HG03280 (cell line): ENCODE results near the gene TDP1.
"Not testable (repeated sequence)": the region's sequence is repeated elsewhere in the genome, so short reads cannot be mapped to it uniquely, and the experiment has no call there.

Experiments used
- ATAC-seq: cut with Tn5 transposase; IDR thresholded peaks from one replicate; pipeline ENCODE4 v1.9.1; 2021; ENCODE audit warnings: mild to moderate bottlenecking, moderate library complexity; ENCODE audit not compliant: unreplicated experiment

TDP1 gene

DNA sequence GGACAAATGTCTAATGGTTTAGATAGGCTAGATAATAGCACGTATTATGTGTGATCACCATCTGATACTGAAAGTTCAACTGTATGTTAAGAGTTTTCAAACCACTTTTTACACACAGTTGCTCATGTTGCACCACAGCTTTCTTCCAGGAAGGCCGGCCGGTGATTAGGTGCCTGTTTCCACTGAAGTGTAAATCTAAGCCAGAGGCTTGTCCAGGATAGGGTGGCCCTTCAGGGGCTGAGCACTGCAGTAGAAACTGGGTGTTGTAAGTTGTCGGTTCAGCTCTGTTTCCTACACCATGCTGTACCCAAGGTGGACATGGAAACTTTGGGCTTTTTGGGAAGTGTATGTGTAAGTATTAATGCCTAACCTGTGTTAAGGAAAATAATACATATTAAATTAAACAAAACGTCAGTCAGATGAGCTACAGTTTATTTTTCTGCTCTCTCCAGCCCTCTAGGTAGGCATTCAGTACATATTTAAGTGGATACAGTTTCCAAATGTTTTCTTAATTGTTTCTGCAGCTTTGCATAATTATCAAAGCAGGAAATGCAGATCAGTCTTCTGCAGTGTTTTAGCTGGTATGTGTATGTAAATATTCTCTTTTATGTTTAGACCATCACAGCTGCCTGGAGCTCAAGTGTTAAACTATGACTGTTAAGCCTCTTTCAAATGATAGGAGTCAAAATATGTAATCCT, 30.9 kb downstream of the TDP1 start:
- ATAC-seq = no peak

DNA sequence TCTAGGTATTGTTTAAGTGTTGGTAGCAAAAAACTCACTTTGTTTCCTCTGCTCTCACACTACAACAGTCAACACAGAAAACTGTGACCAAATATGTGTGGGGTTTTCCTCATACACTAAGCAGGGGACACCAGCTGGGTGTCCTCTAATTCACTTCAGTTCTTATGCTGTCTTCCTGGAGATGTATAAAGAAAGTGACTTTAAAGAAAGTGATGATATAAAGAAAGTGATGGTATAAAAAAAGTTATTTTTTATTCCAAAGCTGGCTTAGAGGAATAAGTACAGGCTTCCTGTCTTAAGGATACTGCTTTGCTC, 31.4 kb downstream of the TDP1 start:
- ATAC-seq = no peak

DNA sequence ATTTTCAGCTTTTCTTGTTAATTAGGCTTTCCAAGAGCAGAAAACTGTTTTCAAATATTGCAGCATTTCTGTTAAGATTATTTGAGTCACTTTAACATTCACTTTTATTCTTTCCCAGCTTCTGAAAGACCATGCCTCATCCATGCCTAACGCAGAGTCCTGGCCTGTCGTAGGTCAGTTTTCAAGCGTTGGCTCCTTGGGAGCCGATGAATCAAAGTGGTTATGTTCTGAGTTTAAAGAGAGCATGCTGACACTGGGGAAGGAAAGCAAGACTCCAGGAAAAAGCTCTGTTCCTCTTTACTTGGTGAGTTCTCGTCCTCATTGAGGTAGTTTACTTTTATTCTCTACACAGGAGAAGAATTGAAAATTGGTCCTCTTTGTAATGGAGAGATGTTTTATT, 33.1 kb downstream of the TDP1 start:
- no peak for ATAC-seq

DNA sequence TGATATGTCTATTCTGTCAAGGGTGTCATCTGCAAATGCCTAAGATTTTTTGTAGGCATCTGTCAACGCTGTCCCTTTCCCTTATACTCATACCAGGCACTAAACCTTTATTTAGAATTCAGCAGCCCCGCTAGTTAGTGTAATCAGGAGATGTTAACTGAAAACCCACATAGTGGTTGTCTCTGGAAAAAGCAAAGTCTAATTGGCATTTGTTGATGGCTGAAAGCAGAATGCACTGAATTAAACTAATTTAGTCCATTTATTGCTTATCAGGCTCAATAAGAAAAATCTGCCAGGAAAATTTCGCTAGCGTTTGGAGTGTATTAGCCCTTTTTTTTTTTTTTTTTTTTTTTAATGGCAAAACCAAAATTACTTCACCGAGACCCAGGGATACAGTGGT, 34.5 kb downstream of the TDP1 start:
- no peak for ATAC-seq

DNA sequence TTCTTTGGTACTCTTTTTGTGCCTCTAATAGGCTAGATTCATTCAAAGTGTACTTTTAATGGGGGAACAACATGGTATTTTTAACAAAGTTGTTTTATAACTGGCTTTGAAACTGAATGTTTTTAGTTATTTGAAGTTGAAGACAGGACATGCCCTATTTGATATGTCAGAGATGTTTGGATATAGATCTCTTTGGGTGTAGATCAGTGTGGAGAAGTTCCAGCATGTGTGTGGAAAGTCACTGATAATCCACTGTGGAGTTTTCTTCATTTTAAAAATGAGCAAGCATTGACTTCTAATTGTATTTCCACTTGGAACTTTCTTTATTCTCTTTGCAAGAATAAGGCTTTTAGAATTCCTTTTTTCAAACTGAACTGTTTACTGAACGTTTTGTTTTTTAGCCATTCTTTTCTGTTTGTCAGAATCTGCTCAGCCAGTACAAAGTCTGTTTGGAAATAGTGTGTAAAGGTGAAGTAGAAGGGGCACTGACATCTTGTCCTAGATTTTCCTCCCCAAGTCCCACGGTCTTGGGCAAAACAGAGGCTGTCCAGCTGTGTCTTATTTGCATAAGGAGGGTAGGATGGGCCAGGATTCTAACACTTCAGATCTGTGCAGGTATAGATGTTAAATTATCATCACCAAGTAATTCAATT, 35.0 kb downstream of the TDP1 start:
- no peak for ATAC-seq

DNA sequence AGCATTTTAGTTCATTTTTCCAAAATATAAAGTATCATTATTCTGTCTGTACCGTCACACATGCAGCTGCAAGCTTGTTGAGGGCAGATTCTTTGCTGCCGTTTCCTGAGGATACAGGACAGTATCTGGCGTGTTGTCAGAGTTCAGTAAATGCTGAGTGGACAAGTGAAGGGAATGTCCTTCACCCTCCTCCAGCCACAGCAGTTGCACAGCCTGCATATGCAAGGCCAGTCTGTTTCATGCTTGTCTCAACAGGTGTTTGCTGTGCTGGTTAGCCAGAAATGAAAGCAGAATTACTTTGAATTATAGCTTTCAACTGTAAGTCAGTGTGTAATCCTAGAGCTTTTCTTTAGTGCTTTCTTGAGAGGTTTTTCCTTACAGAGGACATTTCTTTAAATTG, 36.5 kb downstream of the TDP1 start:
- ATAC-seq = no peak

DNA sequence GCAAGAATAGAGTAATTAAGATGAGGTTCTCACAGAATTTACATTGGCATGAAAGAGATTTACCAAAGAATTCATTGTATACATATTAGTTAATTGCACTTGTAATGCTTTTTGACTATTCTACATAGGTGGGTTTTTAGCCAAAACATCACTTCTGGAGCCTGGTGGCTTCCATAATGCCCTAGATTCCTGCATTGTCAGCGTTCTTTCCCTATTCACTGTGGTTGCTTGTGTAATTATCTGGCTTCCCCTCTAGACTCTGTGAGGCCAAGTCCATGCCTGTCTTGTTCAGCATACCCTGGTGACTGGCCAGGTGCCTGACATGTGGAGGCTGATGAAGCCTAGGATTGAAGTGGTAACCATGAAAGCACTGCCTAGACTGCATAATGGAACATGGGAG, 41.2 kb downstream of the TDP1 start:
- ATAC-seq = no peak

DNA sequence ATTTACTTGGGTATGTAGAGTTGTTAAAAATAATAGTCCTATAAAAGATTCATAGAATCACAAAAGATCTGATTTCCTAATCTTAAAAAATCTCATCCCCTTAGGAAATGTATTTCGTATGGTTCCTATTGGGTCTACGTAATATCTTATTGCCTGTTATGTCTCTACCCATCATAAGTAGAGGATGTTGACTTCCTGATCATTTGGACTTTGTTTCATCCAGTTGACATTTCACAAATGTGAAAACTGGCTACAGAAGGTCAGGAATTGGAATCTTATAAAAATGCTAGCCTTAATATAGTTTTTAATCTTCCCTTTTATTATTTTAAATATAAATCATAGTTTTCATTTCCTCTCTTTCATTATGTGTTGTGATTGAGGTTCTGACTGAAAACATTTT, 45.2 kb downstream of the TDP1 start:
- no peak for ATAC-seq

DNA sequence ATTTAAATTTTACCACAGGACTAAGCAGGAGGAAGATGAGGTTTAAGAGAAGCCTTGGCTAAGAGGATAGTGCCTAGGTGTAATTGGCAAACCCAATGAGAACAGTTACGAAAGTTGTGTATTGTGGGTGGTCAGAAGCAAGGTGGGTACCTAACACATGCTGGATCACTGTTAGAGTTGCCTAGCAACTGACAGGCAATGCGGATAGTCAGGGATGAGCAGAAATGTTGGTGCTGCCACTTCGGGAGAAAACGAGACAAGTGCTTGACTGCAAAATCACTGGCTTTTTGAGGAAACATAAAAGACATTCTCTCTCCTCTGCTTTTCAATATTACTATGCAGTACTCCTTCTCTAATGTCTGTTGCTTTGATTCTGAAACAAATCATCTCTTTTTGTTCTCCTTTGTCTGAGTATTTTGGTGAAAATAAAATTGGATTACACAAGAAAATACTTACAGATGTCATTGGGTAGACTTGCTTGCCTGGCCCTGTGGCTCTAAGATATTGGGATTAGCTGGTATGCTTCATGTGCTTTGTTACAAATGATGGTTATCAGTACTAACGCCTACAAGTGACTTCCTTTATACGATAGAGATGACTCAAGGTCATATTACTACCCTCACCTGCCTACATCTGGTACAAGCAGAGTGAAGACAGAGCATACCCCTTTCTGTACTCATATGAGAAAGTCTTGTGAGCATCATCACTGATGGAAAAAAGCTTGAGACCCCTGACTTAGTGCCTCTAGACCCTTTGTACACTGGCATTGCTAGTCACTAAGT, 48.0 kb downstream of the TDP1 start:
- ATAC-seq = no peak

DNA sequence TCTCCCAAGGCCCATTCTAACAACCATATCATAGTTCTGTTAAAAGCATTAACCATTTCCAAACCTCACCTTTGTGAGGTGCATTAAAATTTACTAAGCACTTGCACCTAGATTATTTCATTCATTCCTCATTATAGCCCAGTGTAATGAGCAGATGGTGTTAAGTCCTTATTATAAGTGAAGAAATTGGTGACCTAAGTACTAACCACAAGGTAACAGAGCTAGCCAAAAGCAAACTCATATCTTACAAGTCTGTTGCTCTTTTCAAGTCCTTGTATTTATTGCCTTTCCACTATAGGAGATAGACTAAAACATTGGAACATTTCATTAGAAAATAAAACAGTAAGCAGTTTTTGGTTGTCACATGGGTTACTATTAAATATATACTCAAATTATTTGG, 49.7 kb downstream of the TDP1 start:
- no peak for ATAC-seq

DNA sequence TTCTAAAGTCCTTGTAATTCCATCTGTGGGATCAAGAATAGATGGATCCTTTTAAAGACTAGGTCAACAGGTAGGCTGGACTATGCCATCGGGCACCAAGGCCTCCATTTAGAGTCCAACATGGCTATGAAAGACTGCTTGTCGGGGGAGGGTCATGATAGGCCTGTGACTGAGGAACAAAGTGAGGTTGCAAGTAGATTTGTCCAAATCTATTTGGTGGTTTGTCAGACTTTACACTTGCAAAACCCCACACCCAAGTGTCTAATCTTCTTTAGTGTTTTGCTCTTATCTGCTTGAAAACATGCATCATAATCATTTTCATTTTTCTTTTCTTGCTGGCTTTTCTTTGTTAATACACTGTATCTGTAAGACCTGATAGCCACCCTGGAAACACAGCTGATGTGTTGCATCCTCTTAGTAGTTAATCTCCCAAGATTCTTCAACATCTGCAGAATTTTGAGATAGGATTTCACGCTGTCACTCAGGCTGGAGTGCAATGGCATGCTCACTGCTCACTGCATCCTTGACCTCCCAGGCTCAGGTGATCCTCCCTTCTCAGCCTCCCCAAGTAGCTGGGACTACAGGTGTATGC, 50.3 kb downstream of the TDP1 start:
- ATAC-seq = no peak

DNA sequence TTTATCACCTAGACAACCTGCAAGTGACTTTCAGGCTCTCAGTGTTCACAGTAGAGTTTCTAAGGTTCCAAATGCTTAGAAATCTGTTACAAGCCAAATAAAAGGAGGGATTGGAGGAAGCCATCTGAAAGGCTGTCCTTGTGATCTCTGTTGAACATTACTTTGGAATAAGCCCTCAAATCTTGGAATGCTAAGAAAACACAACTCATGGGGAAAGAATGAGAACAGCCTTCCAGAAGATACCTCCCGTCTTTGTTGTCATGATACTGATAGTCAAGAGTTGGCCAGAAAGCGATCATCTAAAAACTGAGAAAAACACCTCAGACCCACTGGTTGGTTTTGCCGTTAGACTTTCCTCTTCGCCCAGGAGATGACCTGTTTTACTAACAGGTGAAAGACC, 61.6 kb downstream of the TDP1 start:
- ATAC-seq = no peak

DNA sequence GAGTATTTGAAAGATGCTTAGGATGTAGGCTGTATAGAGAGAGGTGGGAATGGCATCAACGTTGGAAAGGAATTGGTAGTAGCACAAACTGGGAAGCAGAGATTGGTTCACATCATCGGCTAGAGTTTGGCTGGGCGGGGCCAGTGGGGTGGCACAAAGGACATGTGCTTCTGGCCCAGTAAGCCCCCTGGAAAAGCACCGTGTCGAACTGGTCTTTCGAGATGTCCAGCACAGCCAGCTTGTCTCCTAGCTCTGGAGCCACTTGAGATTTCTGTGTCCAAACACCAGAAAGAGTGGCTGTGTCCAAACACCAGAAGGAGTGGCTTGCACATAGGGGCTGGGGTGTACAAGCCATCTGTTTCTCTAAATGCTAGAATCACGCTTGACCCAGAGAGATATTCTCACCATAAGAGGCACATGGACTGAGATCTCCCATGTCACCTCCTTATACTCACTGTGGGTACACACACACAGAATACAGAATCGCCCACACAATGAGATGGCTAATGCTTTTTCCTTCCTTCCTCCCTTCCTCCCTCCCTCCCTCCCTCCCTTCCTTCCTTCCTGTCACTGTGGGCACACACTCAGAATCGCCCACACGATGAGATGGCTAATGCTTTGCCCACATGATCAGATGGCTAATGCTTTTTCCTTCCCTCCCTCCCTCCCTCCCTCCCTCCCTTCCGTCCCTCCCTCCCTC, 64.2 kb downstream of the TDP1 start:
- ATAC-seq = no peak

DNA sequence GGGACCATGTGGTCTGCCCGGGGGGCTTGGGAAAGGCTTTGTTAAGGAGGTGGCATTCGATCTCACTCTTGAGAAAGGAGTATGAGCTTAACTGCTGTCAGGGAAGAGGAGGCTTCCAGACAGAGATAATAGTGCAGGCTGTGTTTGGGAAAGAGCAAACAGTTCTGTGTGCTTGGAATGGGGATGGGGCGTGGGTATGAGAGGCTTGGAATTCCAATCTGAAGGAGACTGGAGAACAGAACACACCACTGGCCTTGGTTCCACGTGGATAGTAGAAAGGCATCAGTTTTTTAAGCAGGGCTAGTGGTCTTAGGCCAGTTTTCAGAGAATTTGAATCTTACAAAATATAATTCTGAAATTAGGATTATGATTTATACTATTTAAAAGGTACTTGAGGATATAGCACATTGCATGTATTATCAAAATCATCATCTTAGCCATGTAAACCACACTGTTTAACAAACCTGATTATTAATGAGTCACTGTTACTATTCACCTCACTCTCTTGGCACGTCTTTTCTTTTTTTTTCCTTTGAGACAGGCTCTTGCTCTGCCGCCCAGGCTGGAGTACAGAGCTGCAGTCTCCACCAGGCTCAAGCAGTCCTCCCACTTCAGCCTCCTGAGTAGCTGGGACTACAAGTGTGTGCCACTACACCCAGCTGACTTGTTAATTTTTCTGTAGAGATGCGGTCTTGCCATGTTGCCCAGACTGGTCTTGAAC, 67.6 kb downstream of the TDP1 start:
- no peak for ATAC-seq

DNA sequence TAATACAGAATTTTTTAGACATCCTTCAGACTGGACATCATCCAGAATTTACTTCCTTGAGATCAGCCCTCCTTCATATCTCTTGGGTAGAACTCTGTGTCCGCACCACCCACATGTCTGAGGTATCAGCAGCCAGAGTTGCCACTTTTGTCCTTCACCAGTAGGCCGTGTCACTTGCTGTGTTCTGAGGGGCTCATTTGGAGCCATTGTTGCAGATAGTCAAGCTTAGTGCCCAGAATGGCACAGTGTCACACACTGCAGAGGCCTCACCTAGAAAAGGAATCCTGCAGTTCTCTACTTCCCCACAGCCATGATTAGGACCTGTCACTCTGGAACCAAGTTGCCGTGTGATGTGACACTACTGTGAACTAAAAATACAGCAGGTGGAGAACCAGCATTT, 69.2 kb downstream of the TDP1 start:
- no peak for ATAC-seq

DNA sequence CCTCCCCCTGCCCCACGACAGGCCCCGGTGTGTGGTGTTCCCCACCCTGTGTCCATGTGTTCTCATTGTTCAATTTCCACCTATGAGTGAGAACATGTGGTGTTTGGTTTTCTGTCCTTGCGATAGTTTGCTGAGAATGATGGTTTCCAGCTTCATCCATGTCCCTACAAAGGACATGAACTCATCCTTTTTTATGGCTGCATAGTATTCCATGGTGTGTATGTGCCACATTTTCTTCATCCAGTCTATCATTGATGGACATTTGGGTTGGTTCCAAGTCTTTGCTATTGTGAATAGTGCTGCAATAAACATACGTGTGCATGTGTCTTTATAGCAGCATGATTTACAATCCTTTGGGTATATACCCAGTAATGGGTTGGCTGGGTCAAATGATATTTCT, 70.9 kb downstream of the TDP1 start:
- ATAC-seq = not testable (repeated sequence)

DNA sequence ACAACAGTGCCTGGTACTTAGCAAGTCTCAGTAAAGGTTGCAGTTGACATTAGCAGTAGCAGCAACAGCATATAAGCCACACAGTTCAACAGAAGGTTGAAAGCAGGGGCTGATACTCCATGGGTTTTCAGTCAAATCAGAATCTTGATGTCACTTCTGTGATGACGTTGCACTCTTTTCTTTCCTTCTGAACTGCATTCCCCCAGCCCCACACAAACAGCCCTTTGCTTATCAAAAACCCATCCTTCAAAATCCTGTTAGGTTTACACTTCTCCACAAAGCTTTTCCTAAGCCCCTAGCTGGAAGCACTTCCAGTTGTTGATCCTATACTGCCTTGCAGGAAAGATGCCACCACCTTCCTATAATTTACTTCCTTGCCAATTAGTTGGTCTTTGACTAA, 72.1 kb downstream of the TDP1 start:
- no peak for ATAC-seq

DNA sequence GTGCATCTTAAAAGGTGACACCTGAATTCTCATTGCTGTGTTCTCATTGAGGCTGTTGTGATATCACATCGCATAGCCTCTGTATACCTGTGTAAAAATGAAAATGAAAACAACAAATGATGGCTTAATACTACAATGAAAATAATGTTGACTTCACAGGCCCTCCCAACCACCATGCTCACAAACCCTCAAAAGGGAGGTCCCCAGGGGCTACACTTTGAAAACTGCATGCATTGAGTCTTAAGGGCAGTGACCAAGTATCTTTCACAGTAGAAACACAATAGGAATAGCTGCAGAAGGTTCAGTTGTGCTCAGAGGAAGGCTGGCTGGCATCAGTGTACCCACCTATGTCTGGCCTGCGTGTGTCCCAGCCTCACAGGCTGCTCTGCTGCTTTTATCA, 78.4 kb downstream of the TDP1 start:
- ATAC-seq = no peak

DNA sequence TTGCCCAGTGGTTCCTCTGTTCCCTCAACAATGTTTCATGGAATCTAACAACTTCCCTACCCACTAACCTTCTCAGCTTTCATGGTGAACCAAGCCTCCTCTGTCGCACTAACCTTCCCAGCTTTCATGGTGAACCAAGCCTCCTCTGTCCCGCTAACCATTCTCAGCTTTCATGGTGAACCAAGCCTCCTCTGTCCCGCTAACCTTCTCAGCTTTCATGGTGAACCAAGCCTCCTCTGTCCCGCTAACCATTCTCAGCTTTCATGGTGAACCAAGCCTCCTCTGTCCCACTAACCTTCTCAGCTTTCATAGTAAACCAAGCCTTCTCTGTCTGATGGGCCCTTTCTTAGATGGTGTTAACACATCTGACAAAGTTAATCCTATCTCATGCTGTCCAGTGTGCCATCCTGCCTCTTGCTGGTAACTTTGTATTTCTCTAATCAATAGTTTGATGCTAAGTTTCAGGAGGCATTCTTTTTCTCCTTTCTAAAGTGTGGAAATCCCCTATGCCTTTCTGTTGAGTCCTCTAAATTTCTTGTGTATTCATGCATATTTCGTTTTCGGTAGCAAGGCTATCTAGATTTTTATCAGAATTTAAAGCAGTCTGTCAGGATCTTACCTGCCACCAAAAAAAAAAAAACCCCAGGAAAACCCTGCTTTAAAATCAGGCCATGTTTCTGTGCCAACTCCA, 79.3 kb downstream of the TDP1 start:
- no peak for ATAC-seq
